IPS-18a (cell line): ENCODE results near the gene DUOX2.

Source experiments
- H3K27ac ChIP-seq: one replicate; pipeline ENCODE4 v1.5.1; 2013; ENCODE audit warnings: low read length
- H3K27me3 ChIP-seq: one replicate; pipeline ENCODE4 v1.6.1; 2013; ENCODE audit warnings: mild to moderate bottlenecking, low read length; ENCODE audit not compliant: control insufficient read depth, insufficient read depth
- H3K36me3 ChIP-seq: one replicate; pipeline ENCODE4 v1.6.1; 2013; ENCODE audit warnings: low read depth, low read length; ENCODE audit not compliant: control insufficient read depth
- H3K4me1 ChIP-seq: one replicate; pipeline ENCODE4 v1.6.1; 2013; ENCODE audit warnings: low read depth, low read length; ENCODE audit not compliant: control insufficient read depth
- H3K4me3 ChIP-seq: one replicate; pipeline ENCODE4 v1.5.1; 2013; ENCODE audit warnings: low read length
- H3K9ac ChIP-seq: one replicate; pipeline ENCODE4 v1.6.1; 2013; ENCODE audit warnings: mild to moderate bottlenecking, low read length, moderate library complexity
- H3K9me3 ChIP-seq: one replicate; pipeline ENCODE4 v1.6.1; 2013; ENCODE audit warnings: low read depth, low read length; ENCODE audit not compliant: control insufficient read depth

DUOX2 gene

GRCh38 chr15:45148076-45149059 lies 34.4 kb upstream of the DUOX2 start:
- H3K27ac ChIP-seq = no peak overlapping the region
- H3K4me1 ChIP-seq = peaks cover 4% of the 10 kb centered on the region
- no peaks in the 10 kb centered on the region for H3K9me3 ChIP-seq
- no peak overlapping the region for H3K9ac ChIP-seq
- H3K4me3 ChIP-seq = no peak overlapping the region
- no peaks in the 10 kb centered on the region for H3K36me3 ChIP-seq
- peaks cover 5% of the 10 kb centered on the region for H3K27me3 ChIP-seq

DNA sequence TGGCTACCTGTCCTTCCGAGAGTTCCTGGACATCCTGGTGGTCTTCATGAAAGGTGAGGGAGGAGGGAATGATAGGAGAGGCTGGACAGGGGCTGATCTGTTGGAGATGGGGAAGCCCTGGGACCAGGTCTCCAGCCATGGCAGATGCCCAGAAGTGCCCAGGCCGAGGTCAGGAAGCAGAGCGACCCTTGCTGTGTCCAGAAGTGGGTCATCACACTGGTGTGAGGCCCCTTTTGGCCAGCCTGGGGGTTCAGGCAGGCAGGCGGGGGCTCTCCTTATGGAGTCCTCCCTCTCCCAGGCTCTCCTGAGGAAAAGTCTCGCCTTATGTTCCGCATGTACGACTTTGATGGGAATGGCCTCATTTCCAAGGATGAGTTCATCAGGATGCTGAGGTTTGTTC lies 33.6 kb upstream of the DUOX2 start:
- H3K4me1 ChIP-seq = peaks cover 4% of the 10 kb centered on the region
- H3K9ac ChIP-seq = no peak overlapping the region
- H3K36me3 ChIP-seq = no peaks in the 10 kb centered on the region
- H3K27me3 ChIP-seq = peaks cover 5% of the 10 kb centered on the region
- no peak overlapping the region for H3K4me3 ChIP-seq
- no peaks in the 10 kb centered on the region for H3K9me3 ChIP-seq
- no peak overlapping the region for H3K27ac ChIP-seq

- H3K9ac ChIP-seq = no peak overlapping the region
- H3K27me3 ChIP-seq = peaks cover 5% of the 10 kb centered on the region
Measured at GRCh38 chr15:45146405-45146804, 32.4 kb upstream of the DUOX2 start.

DNA sequence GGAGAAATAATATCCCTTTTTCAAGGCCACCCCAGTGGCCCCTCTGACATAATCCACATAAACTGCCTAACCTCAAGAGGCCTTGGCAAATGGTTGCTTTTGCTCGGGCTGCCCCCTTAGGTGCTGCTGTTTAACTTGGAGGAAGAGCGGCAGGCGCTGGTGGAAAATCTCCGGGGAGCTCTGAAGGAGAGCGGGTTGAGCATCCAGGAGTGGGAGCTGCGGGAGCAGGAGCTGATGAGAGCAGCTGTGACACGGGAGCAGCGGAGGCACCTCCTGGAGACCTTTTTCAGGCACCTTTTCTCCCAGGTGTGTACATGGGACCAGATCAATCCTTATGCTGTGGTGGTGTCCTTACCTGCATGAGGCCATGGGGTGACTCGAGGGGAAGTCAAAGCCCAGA lies 30.8 kb upstream of the DUOX2 start:
- H3K27ac ChIP-seq = no peak overlapping the region
- H3K36me3 ChIP-seq = no peaks in the 10 kb centered on the region
- H3K9ac ChIP-seq = no peak overlapping the region
- H3K4me1 ChIP-seq = peaks cover 4% of the 10 kb centered on the region
- no peak overlapping the region for H3K4me3 ChIP-seq
- no peaks in the 10 kb centered on the region for H3K9me3 ChIP-seq
- peaks cover 5% of the 10 kb centered on the region for H3K27me3 ChIP-seq

More at GRCh38 chr15:45146405-45146804, 32.4 kb upstream of the DUOX2 start:
- Histone ChIP-seq H3K4me1 (peaks cover 4% of the 10 kb centered on the region), H3K4me3 (no peak overlapping the region), H3K9me3 (no peaks in the 10 kb centered on the region), H3K27ac (no peak overlapping the region), H3K36me3 (no peaks in the 10 kb centered on the region)

DNA sequence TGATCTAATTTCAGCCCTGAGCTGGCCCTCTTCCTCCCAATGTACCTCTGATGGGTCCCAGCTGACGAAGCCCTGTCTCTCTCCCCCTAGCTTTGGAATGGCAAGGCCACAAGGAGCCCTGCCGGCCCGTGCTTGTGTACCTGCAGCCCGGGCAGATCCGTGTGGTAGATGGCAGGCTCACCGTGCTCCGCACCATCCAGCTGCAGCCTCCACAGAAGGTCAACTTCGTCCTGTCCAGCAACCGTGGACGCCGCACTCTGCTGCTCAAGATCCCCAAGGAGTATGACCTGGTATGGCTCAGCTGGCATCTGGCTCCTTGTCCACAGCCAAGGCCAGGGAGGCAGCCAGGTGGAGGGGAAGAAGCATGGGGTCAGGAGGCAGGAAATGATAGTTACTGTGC lies 30.0 kb upstream of the DUOX2 start:
- Histone ChIP-seq H3K27ac (no peak overlapping the region), H3K4me3 (no peak overlapping the region), H3K9me3 (no peaks in the 10 kb centered on the region), H3K27me3 (peaks cover 5% of the 10 kb centered on the region), H3K4me1 (peaks cover under 1% of the 10 kb centered on the region), H3K9ac (no peak overlapping the region), H3K36me3 (no peaks in the 10 kb centered on the region)

DNA sequence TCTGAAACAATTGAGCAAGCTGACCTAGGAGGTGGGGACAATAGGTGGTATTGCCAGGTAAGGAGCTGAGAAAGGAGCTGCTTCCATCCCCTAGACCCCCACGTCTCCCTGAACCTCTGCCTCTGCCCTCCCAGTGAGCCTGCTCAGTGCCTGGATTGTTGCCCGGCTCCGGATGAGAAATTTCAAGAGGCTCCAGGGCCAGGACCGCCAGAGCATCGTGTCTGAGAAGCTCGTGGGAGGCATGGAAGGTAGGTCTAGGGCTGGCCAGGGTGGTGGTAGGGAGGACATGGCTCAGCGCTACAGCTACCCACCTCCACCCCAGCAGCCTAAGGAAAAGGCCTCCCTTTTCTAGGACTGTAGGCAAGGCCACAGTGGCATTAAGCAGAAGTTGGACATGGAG lies 29.1 kb upstream of the DUOX2 start:
- no peaks in the 10 kb centered on the region for H3K36me3 ChIP-seq
- H3K4me1 ChIP-seq = no peaks in the 10 kb centered on the region
- no peak overlapping the region for H3K4me3 ChIP-seq
- H3K9me3 ChIP-seq = no peaks in the 10 kb centered on the region
- H3K27ac ChIP-seq = no peak overlapping the region
- peaks cover 5% of the 10 kb centered on the region for H3K27me3 ChIP-seq
- no peak overlapping the region for H3K9ac ChIP-seq

DNA sequence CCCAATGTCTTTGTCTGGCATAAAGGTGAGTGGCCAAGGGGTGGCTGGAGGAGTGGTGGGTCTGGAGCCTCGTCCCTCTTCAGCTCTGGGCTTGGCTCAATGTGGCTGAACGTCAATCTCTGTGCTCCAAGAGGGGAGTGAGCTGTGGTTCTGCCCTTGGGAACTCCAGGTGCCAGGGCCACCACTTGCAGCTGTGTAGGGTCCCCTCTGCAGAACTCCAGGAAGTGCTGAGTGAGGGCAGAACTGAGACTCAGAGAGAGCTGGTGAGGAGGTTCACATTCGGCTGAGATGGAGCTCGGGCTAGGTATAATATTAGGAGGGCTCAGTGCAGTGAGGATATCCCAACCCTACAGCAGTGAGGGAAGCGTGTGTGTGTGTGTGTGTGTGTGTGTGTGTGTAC lies 27.4 kb upstream of the DUOX2 start:
- Histone ChIP-seq H3K27ac (no peak overlapping the region), H3K4me1 (no peaks in the 10 kb centered on the region), H3K9ac (no peak overlapping the region), H3K27me3 (peaks cover 11% of the 10 kb centered on the region), H3K4me3 (no peak overlapping the region), H3K36me3 (no peaks in the 10 kb centered on the region), H3K9me3 (no peaks in the 10 kb centered on the region)

- H3K36me3 ChIP-seq = no peaks in the 10 kb centered on the region
- no peaks in the 10 kb centered on the region for H3K4me1 ChIP-seq
- no peak overlapping the region for H3K4me3 ChIP-seq
- no peaks in the 10 kb centered on the region for H3K9me3 ChIP-seq
- H3K27ac ChIP-seq = no peak overlapping the region
- peaks cover 13% of the 10 kb centered on the region for H3K27me3 ChIP-seq
- no peak overlapping the region for H3K9ac ChIP-seq
Measured at GRCh38 chr15:45140557-45141250, 26.7 kb upstream of the DUOX2 start.

- no peak overlapping the region for H3K27ac ChIP-seq
- H3K4me3 ChIP-seq = no peak overlapping the region
- H3K9me3 ChIP-seq = no peaks in the 10 kb centered on the region
- no peaks in the 10 kb centered on the region for H3K4me1 ChIP-seq
- peaks cover 21% of the 10 kb centered on the region for H3K27me3 ChIP-seq
- H3K36me3 ChIP-seq = no peaks in the 10 kb centered on the region
- H3K9ac ChIP-seq = no peak overlapping the region
Measured at GRCh38 chr15:45139770-45140169, 25.8 kb upstream of the DUOX2 start.

DNA sequence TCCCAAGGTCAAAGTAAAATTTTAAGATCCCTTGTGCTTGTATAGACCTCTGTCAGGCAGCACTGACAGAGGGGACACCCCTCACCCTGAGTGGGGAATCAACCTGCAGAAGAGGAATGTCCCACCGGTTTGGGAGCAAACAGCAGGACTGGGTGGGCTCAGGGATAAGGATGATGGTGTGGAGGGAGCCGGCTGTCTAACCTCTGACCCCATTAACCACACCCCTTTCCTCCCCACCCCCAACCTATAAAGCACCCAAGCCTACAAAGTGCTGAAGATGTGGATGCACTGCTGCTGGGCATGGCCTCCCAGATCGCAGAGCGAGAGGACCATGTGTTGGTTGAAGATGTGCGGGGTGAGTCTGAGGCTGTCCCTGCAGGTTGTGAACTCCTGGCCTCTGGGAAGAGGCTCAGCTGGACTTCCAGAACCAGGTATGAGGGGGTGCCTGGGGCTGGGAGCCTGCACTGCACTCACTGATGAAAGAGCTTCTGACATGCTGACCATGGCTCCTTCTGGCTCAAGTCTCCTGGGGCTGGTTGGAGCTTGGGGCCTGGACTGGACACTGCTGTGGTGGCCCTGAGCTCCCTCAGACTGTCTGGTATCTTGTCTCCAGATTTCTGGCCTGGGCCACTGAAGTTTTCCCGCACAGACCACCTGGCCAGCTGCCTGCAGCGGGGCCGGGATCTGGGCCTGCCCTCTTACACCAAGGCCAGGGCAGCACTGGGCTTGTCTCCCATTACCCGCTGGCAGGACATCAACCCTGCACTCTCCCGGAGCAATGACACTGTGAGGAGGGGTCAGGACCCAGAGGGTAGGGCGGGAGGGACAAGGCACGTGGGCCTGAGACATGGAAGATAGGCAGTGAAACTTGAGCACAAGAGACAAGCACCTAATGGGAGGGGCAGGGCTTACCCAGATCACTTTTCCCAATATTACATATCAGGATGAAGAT lies 25.1 kb upstream of the DUOX2 start:
- H3K9ac ChIP-seq = no peak overlapping the region
- no peaks in the 10 kb centered on the region for H3K9me3 ChIP-seq
- no peak overlapping the region for H3K4me3 ChIP-seq
- H3K27me3 ChIP-seq = peaks cover 28% of the 10 kb centered on the region
- no peaks in the 10 kb centered on the region for H3K4me1 ChIP-seq
- no peaks in the 10 kb centered on the region for H3K36me3 ChIP-seq
- H3K27ac ChIP-seq = no peak overlapping the region

DNA sequence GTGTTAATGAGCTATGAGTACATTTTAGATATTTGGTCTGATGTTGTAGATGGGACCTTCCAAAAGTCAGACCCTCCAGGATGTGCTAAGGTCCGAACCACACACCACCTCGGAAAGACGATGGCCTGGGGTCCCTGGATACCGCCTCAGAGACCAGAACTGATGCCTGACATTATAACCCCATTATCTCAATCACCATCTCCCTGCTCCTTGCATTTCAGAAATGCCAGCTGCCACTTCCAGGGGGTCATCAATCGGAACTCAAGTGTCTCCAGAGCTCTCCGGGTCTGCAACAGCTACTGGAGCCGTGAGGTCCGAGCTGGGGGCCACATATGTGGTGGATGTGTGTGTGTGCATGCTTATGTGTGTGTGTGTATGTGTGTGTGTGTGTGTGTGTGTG lies 23.7 kb upstream of the DUOX2 start:
- Histone ChIP-seq H3K36me3 (no peaks in the 10 kb centered on the region), H3K27ac (no peak overlapping the region), H3K4me1 (no peaks in the 10 kb centered on the region), H3K27me3 (peaks cover 42% of the 10 kb centered on the region), H3K9me3 (no peaks in the 10 kb centered on the region), H3K4me3 (no peak overlapping the region), H3K9ac (no peak overlapping the region)
